HepG2 (cell line): ENCODE data around the gene SEC14L6. TPM values are rescaled to one million over a fixed set of nuclear protein-coding genes. Genes with fewer than 3 reads are reported as not detected.

ENCODE experiments used
- ATAC-seq: fragments of 200-7000 bp; cut with Tn5 transposase; 3 replicates; pipeline ENCODE4 v1.9.1; 2020; ENCODE audit warnings: mild to moderate bottlenecking, moderate library complexity
- BruUV-seq: library from RNA; stranded (reverse); fragments of 400-500 nt; replicated peaks from 2 replicates; lab custom pipeline; 2021; lab: Mats Ljungman, UMichigan
- CTCF ChIA-PET: fragments of 300-600 bp; formaldehyde crosslinking; extraction: SDS; loops from one replicate; lab custom pipeline; 2021; ENCODE audit warnings: low total read pairs, inconsistent platforms, low intra/inter-chr PET ratio; lab: Yijun Ruan, JAX
- POLR2A ChIA-PET: fragments of 350-600 bp; sonication (Branson Sonifier 250); formaldehyde crosslinking; loops from one replicate; lab custom pipeline; 2020; ENCODE audit warnings: antibody characterized with exemption, inconsistent platforms; lab: Yijun Ruan, JAX
- DNase-seq: peaks from one replicate; pipeline ENCODE4 v3.0.0-alpha.2; 2015; ENCODE audit warnings: low spot score
- FAIRE-seq: peaks from 3 replicates; lab custom pipeline; 2011; peaks lifted over from hg19 to GRCh38; lab: Jason Lieb, UNC
- H2AFZ ChIP-seq: one replicate; pipeline ENCODE4 v1.6.1; 2011; ENCODE audit warnings: low read length, inconsistent platforms
- H3K27ac ChIP-seq: fragments of 300-600 bp; 3 replicates; pipeline ENCODE4 v1.8.0; 2011; ENCODE audit warnings: mixed run types, mild to moderate bottlenecking, mixed read lengths, low read length, inconsistent platforms; ENCODE audit not compliant: insufficient read depth; ENCODE audit errors: extremely low read length
- H3K27me3 ChIP-seq, 2 experiments: fragments of 200-600 bp in 1 of 2; 2 replicates in 1 of 2; 3 replicates in 1 of 2; pipeline versions ENCODE4 v1.6.0 to v1.8.0; 2011; ENCODE audit warnings: low read length in 2 of 2, mild to moderate bottlenecking in 2 of 2, moderate library complexity in 2 of 2, inconsistent platforms in 1 of 2; ENCODE audit not compliant: insufficient read depth in 2 of 2, control insufficient read depth in 1 of 2
- H3K36me3 ChIP-seq, 2 experiments: fragments of 200-600 bp in 1 of 2; replicated peaks in 1 of 2; 2 replicates in 1 of 2; 3 replicates in 1 of 2; pipeline versions ENCODE4 v1.5.1 to v1.8.0; 2011; ENCODE audit warnings: low read length in 2 of 2, inconsistent platforms in 1 of 2; ENCODE audit not compliant: insufficient read depth in 2 of 2, control insufficient read depth in 1 of 2
- H3K4me1 ChIP-seq: 2 replicates; pipeline ENCODE4 v1.5.1; 2012; ENCODE audit warnings: low read length, inconsistent platforms; ENCODE audit not compliant: insufficient read depth
- H3K4me2 ChIP-seq: 2 replicates; pipeline ENCODE4 v1.6.0; 2011; ENCODE audit warnings: low read depth, low read length, inconsistent platforms
- H3K4me3 ChIP-seq, 3 experiments: fragments of 200-600 bp in 1 of 3; sonication (generic), shearing (Covaris generic) in 1 of 3; replicated peaks in 1 of 3; 2 replicates each; pipeline ENCODE4 v1.5.1; 2011 to 2016; ENCODE audit warnings: low read length in 3 of 3, inconsistent platforms in 2 of 3, low read depth in 2 of 3, mild to moderate bottlenecking in 2 of 3, control low read depth in 1 of 3, mixed read lengths in 1 of 3; ENCODE audit not compliant: insufficient read depth in 1 of 3
- H3K79me2 ChIP-seq: one replicate; pipeline ENCODE4 v1.6.1; 2011; ENCODE audit warnings: low read length, inconsistent platforms; ENCODE audit not compliant: insufficient read depth
- H3K9ac ChIP-seq: 2 replicates; pipeline ENCODE4 v1.6.0; 2011; ENCODE audit warnings: mild to moderate bottlenecking, low read depth, low read length, inconsistent platforms; ENCODE audit not compliant: insufficient read depth
- H3K9me3 ChIP-seq: 2 replicates; pipeline ENCODE4 v1.5.1; 2012; ENCODE audit warnings: mild to moderate bottlenecking, low read length
- H4K20me1 ChIP-seq: 2 replicates; pipeline ENCODE4 v1.6.0; 2011; ENCODE audit warnings: inconsistent platforms, mild to moderate bottlenecking, low read length, moderate library complexity; ENCODE audit not compliant: insufficient read depth
- CEBPB ChIP-seq: IDR thresholded peaks from 2 replicates; pipeline ENCODE4 v1.6.1; 2011; ENCODE audit warnings: low read depth, low read length, improper control_type of control experiment, borderline replicate concordance
- DZIP1 ChIP-seq: sonication (generic); formaldehyde crosslinking; IDR thresholded peaks from 2 replicates; pipeline ENCODE4 v1.5.0; 2020; ENCODE audit warnings: mild to moderate bottlenecking, missing genetic modification reagents
- HMGA1 ChIP-seq: sonication (generic); formaldehyde crosslinking; conservative IDR thresholded peaks from 2 replicates; pipeline ENCODE4 v1.4.0; 2020; ENCODE audit warnings: missing genetic modification reagents
- KLF6 ChIP-seq: IDR thresholded peaks from 2 replicates; pipeline ENCODE4 v1.8.0; 2016; ENCODE audit warnings: missing biosample characterization, missing genetic modification reagents
- NPAS2 ChIP-seq: sonication (generic); formaldehyde crosslinking; IDR thresholded peaks from 2 replicates; pipeline ENCODE4 v1.8.0; 2022; ENCODE audit warnings: mild to moderate bottlenecking, missing genetic modification reagents, borderline replicate concordance
- RFXAP ChIP-seq: sonication (generic); formaldehyde crosslinking; IDR thresholded peaks from 2 replicates; pipeline ENCODE4 v1.4.0; 2020; ENCODE audit warnings: missing genetic modification reagents, borderline replicate concordance
- SALL1 ChIP-seq: sonication (generic); formaldehyde crosslinking; IDR thresholded peaks from 2 replicates; pipeline ENCODE4 v1.8.0; 2022; ENCODE audit warnings: mild to moderate bottlenecking, missing genetic modification reagents
- SKI ChIP-seq: fragments of 450-650 bp; IDR thresholded peaks from one replicate; pipeline ENCODE4 v1.6.1; 2018; ENCODE audit warnings: mild to moderate bottlenecking; ENCODE audit not compliant: partially characterized antibody
- ZBTB46 ChIP-seq: sonication (generic); formaldehyde crosslinking; IDR thresholded peaks from 2 replicates; pipeline ENCODE4 v1.4.0; 2020; ENCODE audit warnings: mild to moderate bottlenecking, missing genetic modification reagents, borderline replicate concordance
- ZMYM3 ChIP-seq: sonication (generic); formaldehyde crosslinking; IDR thresholded peaks from 2 replicates; pipeline ENCODE4 v1.5.1; 2020; ENCODE audit warnings: mild to moderate bottlenecking, missing genetic modification reagents
- ZNF230 ChIP-seq: sonication (generic); formaldehyde crosslinking; IDR thresholded peaks from 2 replicates; pipeline ENCODE4 v1.4.0; 2020; ENCODE audit warnings: mild to moderate bottlenecking, missing genetic modification reagents
- ZNF441 ChIP-seq: sonication (generic); formaldehyde crosslinking; IDR thresholded peaks from 2 replicates; pipeline ENCODE4 v1.7.0; 2021; ENCODE audit warnings: missing genetic modification reagents, borderline replicate concordance
- ZNF704 ChIP-seq: sonication (generic); formaldehyde crosslinking; IDR thresholded peaks from 2 replicates; pipeline ENCODE4 v1.8.1; 2023; ENCODE audit warnings: mild to moderate bottlenecking, inconsistent platforms, moderate library complexity, missing genetic modification reagents, borderline replicate concordance
- WGBS: methylation state at CpG from one replicate; pipeline ENCODE4 v1.1.6; 2017; ENCODE audit warnings: low lambda C conversion rate; 5-methylcytosine and 5-hydroxymethylcytosine counted together
- in situ Hi-C: cut with HindIII; loops from 2 replicates; pipeline ENCODE4 v1.10.0; 2017; ENCODE audit warnings: low pct_unique_long_range_greater_than_20kb; ENCODE audit not compliant: extremely low pct_ligation_motif_present
- intact Hi-C: fragments of 100-400 bp; cut with micrococcal nuclease; formaldehyde crosslinking; loops from one replicate; pipeline ENCODE4 v1.10.0; 2022; ENCODE audit not compliant: unreplicated experiment
- polyA plus RNA-seq, 8 experiments: library from polyadenylated mRNA; depleted of rRNA in 3 of 8; stranded (reverse) in 7 of 8; unstranded in 1 of 8; fragments of >200 nt; fragmentation: Illumina TruSeq in 4 of 8; extraction: Trizol in 4 of 8; gene quantifications; 2 replicates each; pipeline versions ENCODE4 v1.2.1 to v1.2.3, GENCODE V29; 2011 to 2016; ENCODE audit warnings: low read depth in 4 of 8, missing spikeins in 1 of 8, mixed read lengths in 1 of 8; ENCODE audit not compliant: insufficient read depth in 1 of 8
- total RNA-seq, 5 experiments: library from RNA; depleted of rRNA; stranded (reverse); fragments of >200 nt; fragmentation: Illumina TruSeq; extraction: Trizol; gene quantifications; 2 replicates each; pipeline ENCODE4 v1.2.3, GENCODE V29; 2016; ENCODE audit warnings: low read depth in 1 of 5
- TF ChIP-seq, protein P1 (sequence below): sonication (generic); formaldehyde crosslinking; IDR thresholded peaks from 2 replicates; pipeline ENCODE4 v1.9.0; 2022; ENCODE audit warnings: missing genetic modification reagents, mild to moderate bottlenecking, borderline replicate concordance

Gene SEC14L6
- total and polyA plus RNA-seq, 2 of the 13 experiments (the other 11 are each of a cell fraction or from before 2014, with no cell fraction given) = 0.09 to 9.3 TPM

DNA sequence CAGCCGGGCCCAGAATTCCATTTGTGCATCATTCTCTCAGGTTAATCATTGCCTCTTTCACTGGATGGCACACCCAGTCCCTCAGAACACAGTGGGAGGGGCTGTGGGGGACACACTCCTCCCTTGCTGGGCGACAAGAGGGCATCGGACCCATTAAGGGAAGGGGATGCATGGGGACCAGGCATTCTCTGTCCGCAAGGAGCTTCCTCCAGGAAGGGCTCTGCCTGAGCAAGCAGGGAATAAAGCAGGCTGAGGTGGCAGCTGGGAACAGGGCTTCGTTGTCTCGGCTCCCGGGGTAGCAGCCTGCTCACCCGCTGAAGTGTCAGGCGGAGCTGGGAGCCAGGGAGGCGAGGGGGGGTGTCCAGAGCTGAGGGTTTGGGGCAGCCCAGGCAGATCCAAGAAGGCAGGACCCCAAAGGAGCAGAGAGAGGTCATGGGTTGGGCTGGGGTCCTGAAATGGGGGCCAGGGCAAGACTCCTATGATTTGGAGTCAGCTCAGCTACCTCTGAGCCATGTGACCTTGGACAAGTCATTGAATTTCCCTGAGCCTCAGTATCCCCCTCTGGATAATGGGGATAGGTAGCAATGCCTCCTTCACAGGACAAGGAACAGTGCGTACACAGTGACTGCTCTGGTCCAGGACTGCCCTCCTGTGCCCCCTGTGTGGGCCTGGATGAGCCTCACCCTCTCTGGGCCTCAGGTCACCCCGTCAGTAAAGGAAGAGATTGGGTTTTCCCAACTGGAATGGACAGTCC lies 26.5 kb upstream of the SEC14L6 start:
- Histone ChIP-seq H3K4me1 (peaks cover 44% of the 10 kb centered on the region), H3K79me2 (no peaks in the 10 kb centered on the region), H3K4me3 (peak overlapping the region; percentile 17 to 84 (median 63); a peak in 4 of 6 replicates), H3K27ac (no peak overlapping the region), H2AFZ (no peak overlapping the region), H3K9me3 (no peaks in the 10 kb centered on the region), H3K9ac (no peak overlapping the region), H3K4me2 (peak overlapping the region; percentile 89), H3K36me3 (peaks cover 4 to 20% of the 10 kb centered on the region in 2 experiments; a peak in 4 of 5 replicates), H3K27me3 (no peaks in the 10 kb centered on the region), H4K20me1 (no peaks in the 10 kb centered on the region)
- DNase-seq = peak; percentile 44
- intact Hi-C loops = no loop called here
- TSS peak; percentile 37 for BruUV-seq
- ChIA-PET CTCF (no interaction called here), POLR2A (interaction anchor here (1.3 kb wide), 1 partner anchor 18 kb away, joined by 5 read pairs; the partner anchor contains the start of gene PES1)
- peak; percentile 52 for FAIRE-seq
- in situ Hi-C loops = no loop called here
- peak; percentile 47 for ATAC-seq
- 4% methylated on average over 5 of the region's 12 CpGs for WGBS
- TF ChIP-seq ZMYM3 (CRISPR knock-in tag) (peak; percentile 62; the same call in 1 of the 2 replicates), HMGA1 (CRISPR knock-in tag) (no peak), KLF6 (CRISPR knock-in tag) (no peak), ZNF704 (CRISPR knock-in tag) (no peak), ZNF230 (CRISPR knock-in tag) (0 out of 2 replicates have a peak, but pooled peaks have one; percentile 29), DZIP1 (no peak), SALL1 (CRISPR knock-in tag) (no peak; the same call in 1 of the 2 replicates), SKI (no peak), ZNF441 (no peak), RFXAP (CRISPR knock-in tag) (no peak), NPAS2 (CRISPR knock-in tag) (no peak), ZBTB46 (CRISPR knock-in tag) (no peak), CEBPB (no peak)
- TF ChIP-seq, protein P1, sequence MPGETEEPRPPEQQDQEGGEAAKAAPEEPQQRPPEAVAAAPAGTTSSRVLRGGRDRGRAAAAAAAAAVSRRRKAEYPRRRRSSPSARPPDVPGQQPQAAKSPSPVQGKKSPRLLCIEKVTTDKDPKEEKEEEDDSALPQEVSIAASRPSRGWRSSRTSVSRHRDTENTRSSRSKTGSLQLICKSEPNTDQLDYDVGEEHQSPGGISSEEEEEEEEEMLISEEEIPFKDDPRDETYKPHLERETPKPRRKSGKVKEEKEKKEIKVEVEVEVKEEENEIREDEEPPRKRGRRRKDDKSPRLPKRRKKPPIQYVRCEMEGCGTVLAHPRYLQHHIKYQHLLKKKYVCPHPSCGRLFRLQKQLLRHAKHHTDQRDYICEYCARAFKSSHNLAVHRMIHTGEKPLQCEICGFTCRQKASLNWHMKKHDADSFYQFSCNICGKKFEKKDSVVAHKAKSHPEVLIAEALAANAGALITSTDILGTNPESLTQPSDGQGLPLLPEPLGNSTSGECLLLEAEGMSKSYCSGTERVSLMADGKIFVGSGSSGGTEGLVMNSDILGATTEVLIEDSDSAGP (CRISPR knock-in tag) = peak; percentile 28; the same call in 1 of the 2 replicates
